A549 (cell line): Measurements from ENCODE around the gene SEPTIN1. TPM values are rescaled to one million over a fixed set of nuclear protein-coding genes. Genes with fewer than 3 reads are reported as not detected.
A peak's percentile ranks its signal among the peaks of the same experiment; 100 is the strongest.

ENCODE experiments used
- ATAC-seq, 2 experiments: fragments of 200-7000 bp in 1 of 2; fragments of >200 bp in 1 of 2; cut with Nextera tagmentation in 1 of 2; cut with Tn5 transposase in 1 of 2; 3 replicates each; pipeline versions ENCODE4 v1.8.0 to v1.9.1; 2018 to 2020; ENCODE audit warnings: mild to moderate bottlenecking in 1 of 2, moderate library complexity in 1 of 2
- CTCF ChIA-PET: fragments of 300-600 bp; sonication (Branson Sonifier 250); formaldehyde crosslinking; extraction: SDS; loops from one replicate; lab custom pipeline; 2021; ENCODE audit warnings: antibody characterized with exemption, inconsistent platforms; lab: Yijun Ruan, JAX
- POLR2A ChIA-PET: fragments of 350-600 bp; formaldehyde crosslinking; extraction: SDS; loops from one replicate; lab custom pipeline; 2021; ENCODE audit warnings: antibody characterized with exemption, inconsistent platforms; lab: Yijun Ruan, JAX
- DNase-seq, 2 experiments: peaks; one replicate each; pipeline versions ENCODE4 v3.0.0 to v3.0.0-alpha.2; 2011 to 2016; ENCODE audit warnings: low read depth in 1 of 2, low spot score in 1 of 2
- FAIRE-seq: peaks from 2 replicates; lab custom pipeline; 2011; peaks lifted over from hg19 to GRCh38; lab: Jason Lieb, UNC
- H3K27ac ChIP-seq, 2 experiments: fragments of >200 bp; sonication (Bioruptor Twin); formaldehyde crosslinking; 3 replicates each; pipeline ENCODE4 v1.5.1; 2016 to 2017
- H3K4me1 ChIP-seq: fragments of >200 bp; sonication (Bioruptor Twin); formaldehyde crosslinking; 3 replicates; pipeline ENCODE4 v1.6.1; 2016
- H3K4me2 ChIP-seq: fragments of >200 bp; sonication (Bioruptor Twin); formaldehyde crosslinking; 3 replicates; pipeline ENCODE4 v1.6.1; 2016
- H3K4me3 ChIP-seq: fragments of >200 bp; sonication (Bioruptor Twin); formaldehyde crosslinking; 3 replicates; pipeline ENCODE4 v1.5.1; 2016
- H3K9me3 ChIP-seq: fragments of >200 bp; sonication (Bioruptor Twin); formaldehyde crosslinking; 3 replicates; pipeline ENCODE4 v1.6.1; 2016
- BCL3 ChIP-seq: fragments of >200 bp; sonication (Bioruptor Twin); formaldehyde crosslinking; IDR thresholded peaks from 3 replicates; pipeline ENCODE4 v1.6.1; 2016
- CHD4 ChIP-seq: fragments of 200-600 bp; sonication (generic); IDR thresholded peaks from 2 replicates; pipeline ENCODE4 v1.6.1; 2016; ENCODE audit warnings: antibody characterized with exemption, mild to moderate bottlenecking, borderline replicate concordance
- E2F6 ChIP-seq: IDR thresholded peaks from 2 replicates; pipeline ENCODE4 v1.6.1; 2012; ENCODE audit warnings: low read depth, borderline replicate concordance
- EHMT2 ChIP-seq: fragments of 200-600 bp; sonication (generic); IDR thresholded peaks from 2 replicates; pipeline ENCODE4 v1.6.1; 2016; ENCODE audit warnings: antibody characterized with exemption, low read depth, mild to moderate bottlenecking, moderate library complexity
- ELK1 ChIP-seq: fragments of 150-350 bp; IDR thresholded peaks from 2 replicates; pipeline ENCODE4 v1.6.1; 2014; ENCODE audit warnings: low read depth, mild to moderate bottlenecking, low read length
- GATA3 ChIP-seq: IDR thresholded peaks from 2 replicates; pipeline ENCODE4 v1.6.1; 2012; ENCODE audit warnings: borderline replicate concordance
- HDAC2 ChIP-seq: fragments of 200-600 bp; sonication (generic); IDR thresholded peaks from 2 replicates; pipeline ENCODE4 v1.6.1; 2016
- HES2 ChIP-seq: fragments of >200 bp; sonication (Bioruptor Twin); formaldehyde crosslinking; IDR thresholded peaks from 2 replicates; pipeline ENCODE4 v1.6.1; 2016
- HOXA7 ChIP-seq: fragments of 250-450 bp; sonication (Bioruptor Pico); IDR thresholded peaks from 2 replicates; pipeline ENCODE4 v1.5.0; 2020; ENCODE audit warnings: mild to moderate bottlenecking, moderate library complexity
- HOXB13 ChIP-seq: fragments of 250-450 bp; sonication (Bioruptor Pico); IDR thresholded peaks from 2 replicates; pipeline ENCODE4 v1.5.0; 2020; ENCODE audit warnings: low read depth, mild to moderate bottlenecking, moderate library complexity
- HOXB5 ChIP-seq: fragments of 250-450 bp; sonication (Bioruptor Pico); IDR thresholded peaks from 2 replicates; pipeline ENCODE4 v1.5.0; 2020; ENCODE audit warnings: mild to moderate bottlenecking, moderate library complexity
- KDM1A ChIP-seq: fragments of 200-600 bp; sonication (generic); IDR thresholded peaks from 2 replicates; pipeline ENCODE4 v1.6.1; 2016; ENCODE audit warnings: low read depth, mild to moderate bottlenecking
- MAX ChIP-seq: IDR thresholded peaks from 2 replicates; pipeline ENCODE4 v1.6.1; 2012
- MAZ ChIP-seq: fragments of 150-350 bp; IDR thresholded peaks from 2 replicates; pipeline ENCODE4 v1.6.1; 2014; ENCODE audit warnings: antibody characterized with exemption, low read depth, low read length, borderline replicate concordance
- NFE2L2 ChIP-seq: fragments of 150-350 bp; conservative IDR thresholded peaks from 2 replicates; pipeline ENCODE4 v1.6.1; 2014; ENCODE audit warnings: low read length
- NPAS2 ChIP-seq: fragments of 250-450 bp; sonication (Bioruptor Pico); IDR thresholded peaks from 2 replicates; pipeline ENCODE4 v1.8.0; 2022; ENCODE audit warnings: mild to moderate bottlenecking, moderate library complexity, borderline replicate concordance
- PHF8 ChIP-seq: fragments of 200-600 bp; sonication (generic); IDR thresholded peaks from 2 replicates; pipeline ENCODE4 v1.6.1; 2016; ENCODE audit warnings: low read depth, mild to moderate bottlenecking, antibody characterized with exemption, moderate library complexity, borderline replicate concordance
- RAD21 ChIP-seq, 2 experiments: fragments of >200 bp in 1 of 2; sonication (Bioruptor Twin) in 1 of 2; formaldehyde crosslinking in 1 of 2; IDR thresholded peaks in 1 of 2; conservative IDR thresholded peaks in 1 of 2; 2 replicates in 1 of 2; 3 replicates in 1 of 2; pipeline ENCODE4 v1.6.1; 2012 to 2018; ENCODE audit warnings: inconsistent platforms in 1 of 2
- RARB ChIP-seq: fragments of 250-450 bp; sonication (Bioruptor Pico); IDR thresholded peaks from 2 replicates; pipeline ENCODE4 v1.8.0; 2021; ENCODE audit warnings: mild to moderate bottlenecking, moderate library complexity
- RCOR1 ChIP-seq: fragments of 150-350 bp; IDR thresholded peaks from 2 replicates; pipeline ENCODE4 v1.6.1; 2014; ENCODE audit warnings: antibody characterized with exemption, low read length, low read depth
- ZC3H11A ChIP-seq: fragments of 450-650 bp; IDR thresholded peaks from 2 replicates; pipeline ENCODE4 v1.6.1; 2014; ENCODE audit warnings: antibody characterized with exemption, mild to moderate bottlenecking
- ZFP36 ChIP-seq: fragments of 450-650 bp; IDR thresholded peaks from 2 replicates; pipeline ENCODE4 v1.6.1; 2014; ENCODE audit warnings: borderline replicate concordance; ENCODE audit not compliant: partially characterized antibody
- WGBS: methylation state at CpG from one replicate; pipeline ENCODE4 v1.1.6; 2017; ENCODE audit errors: missing lambda C conversion rate; 5-methylcytosine and 5-hydroxymethylcytosine counted together
- polyA plus RNA-seq, 4 experiments: library from polyadenylated mRNA; depleted of rRNA in 3 of 4; stranded (reverse); fragments of >200 nt; fragmentation: RNase III in 1 of 4; extraction: RNeasy Plus Mini Kit Qiagen cat#74134 plus additional on column Dnase treatment in 1 of 4; gene quantifications; 2 replicates in 3 of 4; 3 replicates in 1 of 4; pipeline ENCODE4 v1.2.3, GENCODE V29; 2011 to 2017

The SEPTIN1 gene
- polyA plus RNA-seq, 2 of the 4 experiments (the other 2 are of a cell fraction): 0.17 to 0.65 TPM

GRCh38 chr16:30416624-30417528, 34.5 kb upstream of the SEPTIN1 start:
- TF ChIP-seq HOXA7 (no peak), RCOR1 (no peak), EHMT2 (no peak), BCL3 (no peak), E2F6 (no peak), KDM1A (no peak), NPAS2 (no peak), ELK1 (no peak), RARB (no peak), MAX (no peak), GATA3 (no peak), HDAC2 (no peak), HOXB13 (CRISPR knock-in tag) (no peak), ZC3H11A (no peak), ZFP36 (no peak), RAD21 (conservative IDR thresholded peaks at IDR 0.05 in 1 of 2, IDR thresholded peaks at IDR 0.05 in 1 of 2) (no peak), HOXB5 (CRISPR knock-in tag) (no peak), CHD4 (no peak), NFE2L2 (no peak)
- ATAC-seq: peak in 1 of 2 experiments; percentile 30; a peak in 2 of 6 replicates
- no peak for DNase-seq
- H3K4me2 ChIP-seq: peak overlapping the region; percentile 85
- CTCF ChIA-PET: interaction anchor here (0.9 to 5.3 kb wide), 8 partner anchors 7 to 33 kb away, joined by 3 to 68 read pairs (median 9); partner anchors contain the start of genes DCTPP1, ZNF48 and ZNF771
- peak overlapping the region; percentile 66 for H3K4me3 ChIP-seq
- H3K9me3 ChIP-seq: no peaks in the 10 kb centered on the region
- H3K27ac ChIP-seq: peak overlapping the region; percentile 89 to 91
- peaks cover 21% of the 10 kb centered on the region; the same call in 2 of the 3 replicates for H3K4me1 ChIP-seq
- WGBS: 69% methylated on average over 18 of the region's 18 CpGs
- POLR2A ChIA-PET: interaction anchor here (0.6 to 1.9 kb wide), 15 partner anchors 7 to 627 kb away, joined by 3 to 23 read pairs (median 4); partner anchors contain the start of genes ALDOA, CD2BP2, DCTPP1 and TBX6
- FAIRE-seq: no peak

GRCh38 chr16:30416047-30416603, 33.8 kb upstream of the SEPTIN1 start:
- no peaks in the 10 kb centered on the region for H3K9me3 ChIP-seq
- 92% methylated on average over 4 of the region's 4 CpGs for WGBS
- H3K4me3 ChIP-seq: no peak overlapping the region
- H3K4me2 ChIP-seq: no peak overlapping the region
- POLR2A ChIA-PET: interaction anchor here (1.1 kb wide), 1 partner anchor 9 kb away, joined by 3 read pairs; the partner anchor contains the start of gene ZNF771
- no peak for ATAC-seq
- CTCF ChIA-PET: interaction anchor here (1.1 to 2.2 kb wide), 3 partner anchors 14 to 26 kb away, joined by 3 to 10 read pairs (median 10); partner anchors contain the start of genes DCTPP1 and ZNF48
- peaks cover 21% of the 10 kb centered on the region; the same call in 2 of the 3 replicates for H3K4me1 ChIP-seq
- no peak for DNase-seq
- TF ChIP-seq HOXB5 (CRISPR knock-in tag) (no peak), HES2 (no peak), RCOR1 (no peak), E2F6 (no peak), PHF8 (no peak), MAZ (no peak)
- FAIRE-seq: no peak
- no peak overlapping the region for H3K27ac ChIP-seq
